ENCODE data around the gene SYT1. TPM values are rescaled to one million over a fixed set of nuclear protein-coding genes. Genes with fewer than 3 reads are reported as not detected.

The SYT1 gene
- total and polyA plus RNA-seq, 2 of the 4 experiments (the other 2 are of a cell fraction), result 2.8 to 3.0 TPM

DNA sequence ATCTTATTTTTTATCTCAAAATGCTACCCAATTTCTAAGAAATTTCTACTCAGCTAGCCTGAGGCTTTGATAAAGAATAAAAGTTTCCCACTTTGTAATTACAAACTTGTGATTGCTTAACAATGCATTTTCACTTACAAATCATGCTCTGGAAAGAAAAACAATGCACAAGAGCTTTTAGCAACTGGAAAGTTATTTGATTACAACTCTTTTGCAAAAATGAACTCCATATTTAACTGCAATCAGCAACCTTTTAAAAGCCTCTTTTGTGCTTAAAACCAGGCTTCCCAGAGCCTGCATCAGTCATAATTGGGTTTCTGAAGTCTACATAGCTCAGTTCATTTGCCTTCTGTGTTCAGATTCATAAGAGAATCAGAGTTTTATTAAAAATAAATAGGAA lies 431.0 kb downstream of the SYT1 start:
- Histone ChIP-seq H2BK20ac (ENCODE audit: low read depth, low read length) (no peak overlapping the region), H3K9me1 (ENCODE audit: insufficient read depth, low read length) (peaks cover 4% of the 10 kb centered on the region; the same call in 1 of the 2 replicates), H3K9ac (ENCODE audit: low read depth, low read length) (no peak overlapping the region), H2BK120ac (ENCODE audit: low read depth, low read length) (no peak overlapping the region), H2BK5ac (ENCODE audit: low read depth, low read length, poor library complexity, severe bottlenecking) (no peak overlapping the region), H2AK9ac (replicated peaks; ENCODE audit: low read depth, low read length, poor library complexity) (no peak overlapping the region), H3K4me2 (ENCODE audit: low read depth, low read length) (no peak overlapping the region), H4K20me1 (ENCODE audit: insufficient read depth, low read length) (no peaks in the 10 kb centered on the region), H3K27me3 (ENCODE audit: control insufficient read depth, insufficient read depth, low read length) (no peaks in the 10 kb centered on the region), H3K4ac (ENCODE audit: low read depth, low read length) (no peak overlapping the region), H3K36me3 (ENCODE audit: control insufficient read depth, insufficient read depth, low read length) (no peaks in the 10 kb centered on the region), H4K91ac (ENCODE audit: insufficient read depth, low read depth, low read length) (no peak overlapping the region), H2AK5ac (ENCODE audit: low read depth, low read length) (no peak overlapping the region), H3K4me3 (ENCODE audit: insufficient read depth, low read depth, low read length) (no peak overlapping the region), H3K18ac (ENCODE audit: low read depth, low read length) (no peak overlapping the region), H3K9me3 (ENCODE audit: control insufficient read depth, insufficient read depth, low read length) (no peaks in the 10 kb centered on the region), H2BK15ac (ENCODE audit: low read depth, low read length) (no peak overlapping the region), H3K56ac (ENCODE audit: extremely low read depth, insufficient read depth, low read length) (no peak overlapping the region), H4K8ac (ENCODE audit: low read depth in 2 of 2, low read length in 2 of 2) (no peak overlapping the region), H3K79me1 (ENCODE audit: low read depth in 1 of 2, low read length in 2 of 2) (no peaks in the 10 kb centered on the region), H3K23ac (ENCODE audit: low read depth, low read length) (no peak overlapping the region), H4K5ac (ENCODE audit: low read depth, low read length) (no peak overlapping the region), H3K27ac (ENCODE audit: insufficient read depth, low read length) (no peak overlapping the region), H3K14ac (replicated peaks; ENCODE audit: low read depth, low read length) (no peak overlapping the region), H2AFZ (replicated peaks; ENCODE audit: low read length, poor library complexity) (no peak overlapping the region), H3K4me1 (ENCODE audit: control insufficient read depth, insufficient read depth, low read length) (0 out of 2 replicates have a peak, but pooled peaks cover 1% of the 10 kb centered on the region)
- ATAC-seq (ENCODE audit: low read depth) (no peak), DNase-seq (no peak)
- dilution Hi-C loops (cut with HindIII; ENCODE audit: low sequenced_read_pairs, unreplicated experiment) (no loop called here), intact Hi-C loops (cut with micrococcal nuclease) (no loop called here), in situ Hi-C loops (cut with MboI; ENCODE audit: low sequenced_read_pairs) (no loop called here)
- BruUV-seq (replicated peaks), result no TSS peak
- TF ChIP-seq MAZ (IDR thresholded peaks at IDR 0.05; ENCODE audit: borderline replicate concordance, low read depth, low read length) (no peak), FOS (IDR thresholded peaks at IDR 0.05; ENCODE audit: low read depth, low read length) (no peak), MXI1 (IDR thresholded peaks at IDR 0.05; ENCODE audit: borderline replicate concordance, low read depth, low read length) (no peak), NFE2L2 (IDR thresholded peaks at IDR 0.05; ENCODE audit: low read depth, low read length) (no peak), POLR2A (IDR thresholded peaks at IDR 0.05; ENCODE audit: low read depth, low read length) (no peak), RFX5 (IDR thresholded peaks at IDR 0.05; ENCODE audit: low read depth, low read length) (no peak)
- TF ChIP-seq, protein P1, sequence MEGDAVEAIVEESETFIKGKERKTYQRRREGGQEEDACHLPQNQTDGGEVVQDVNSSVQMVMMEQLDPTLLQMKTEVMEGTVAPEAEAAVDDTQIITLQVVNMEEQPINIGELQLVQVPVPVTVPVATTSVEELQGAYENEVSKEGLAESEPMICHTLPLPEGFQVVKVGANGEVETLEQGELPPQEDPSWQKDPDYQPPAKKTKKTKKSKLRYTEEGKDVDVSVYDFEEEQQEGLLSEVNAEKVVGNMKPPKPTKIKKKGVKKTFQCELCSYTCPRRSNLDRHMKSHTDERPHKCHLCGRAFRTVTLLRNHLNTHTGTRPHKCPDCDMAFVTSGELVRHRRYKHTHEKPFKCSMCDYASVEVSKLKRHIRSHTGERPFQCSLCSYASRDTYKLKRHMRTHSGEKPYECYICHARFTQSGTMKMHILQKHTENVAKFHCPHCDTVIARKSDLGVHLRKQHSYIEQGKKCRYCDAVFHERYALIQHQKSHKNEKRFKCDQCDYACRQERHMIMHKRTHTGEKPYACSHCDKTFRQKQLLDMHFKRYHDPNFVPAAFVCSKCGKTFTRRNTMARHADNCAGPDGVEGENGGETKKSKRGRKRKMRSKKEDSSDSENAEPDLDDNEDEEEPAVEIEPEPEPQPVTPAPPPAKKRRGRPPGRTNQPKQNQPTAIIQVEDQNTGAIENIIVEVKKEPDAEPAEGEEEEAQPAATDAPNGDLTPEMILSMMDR (conservative IDR thresholded peaks at IDR 0.05; ENCODE audit: low read depth, low read length), result no peak
- CTCF ChIA-PET, result no interaction called here
- POLR2A ChIA-PET (ENCODE audit: unreplicated experiment), result no interaction called here
